Effector memory CD4-positive, alpha-beta T cell (primary cell): Measurements from ENCODE around the gene MRFAP1L1.
"Not testable (repeated sequence)": the region's sequence is repeated elsewhere in the genome, so short reads cannot be mapped to it uniquely, and the experiment has no call there.

Experiments used
- DNase-seq, 3 donors: peaks; one replicate each; pipeline ENCODE4 v3.0.0-alpha.2; 2020
- H3K27ac ChIP-seq: 2 replicates; pipeline ENCODE4 v1.7.0; 2013; ENCODE audit warnings: mild to moderate bottlenecking, low read length, moderate library complexity; ENCODE audit not compliant: insufficient read depth, poor library complexity, severe bottlenecking
- H3K27me3 ChIP-seq: replicated peaks from 2 replicates; pipeline ENCODE4 v1.7.0; 2013; ENCODE audit warnings: mild to moderate bottlenecking, low read length; ENCODE audit not compliant: insufficient read depth, control insufficient read depth, poor library complexity, severe bottlenecking
- H3K36me3 ChIP-seq: 2 replicates; pipeline ENCODE4 v1.7.0; 2013; ENCODE audit warnings: mild to moderate bottlenecking, low read length, moderate library complexity; ENCODE audit not compliant: control insufficient read depth, insufficient read depth
- H3K4me1 ChIP-seq: 2 replicates; pipeline ENCODE4 v1.7.0; 2013; ENCODE audit warnings: low read length, mild to moderate bottlenecking; ENCODE audit not compliant: control insufficient read depth, insufficient read depth, poor library complexity, severe bottlenecking
- H3K4me3 ChIP-seq: 2 replicates; pipeline ENCODE4 v1.7.0; 2013; ENCODE audit warnings: low read length, low read depth, mild to moderate bottlenecking; ENCODE audit not compliant: insufficient read depth, poor library complexity, severe bottlenecking
- H3K9me3 ChIP-seq: 2 replicates; pipeline ENCODE4 v1.7.0; 2013; ENCODE audit warnings: mild to moderate bottlenecking, low read length, moderate library complexity; ENCODE audit not compliant: control insufficient read depth

Gene MRFAP1L1

DNA sequence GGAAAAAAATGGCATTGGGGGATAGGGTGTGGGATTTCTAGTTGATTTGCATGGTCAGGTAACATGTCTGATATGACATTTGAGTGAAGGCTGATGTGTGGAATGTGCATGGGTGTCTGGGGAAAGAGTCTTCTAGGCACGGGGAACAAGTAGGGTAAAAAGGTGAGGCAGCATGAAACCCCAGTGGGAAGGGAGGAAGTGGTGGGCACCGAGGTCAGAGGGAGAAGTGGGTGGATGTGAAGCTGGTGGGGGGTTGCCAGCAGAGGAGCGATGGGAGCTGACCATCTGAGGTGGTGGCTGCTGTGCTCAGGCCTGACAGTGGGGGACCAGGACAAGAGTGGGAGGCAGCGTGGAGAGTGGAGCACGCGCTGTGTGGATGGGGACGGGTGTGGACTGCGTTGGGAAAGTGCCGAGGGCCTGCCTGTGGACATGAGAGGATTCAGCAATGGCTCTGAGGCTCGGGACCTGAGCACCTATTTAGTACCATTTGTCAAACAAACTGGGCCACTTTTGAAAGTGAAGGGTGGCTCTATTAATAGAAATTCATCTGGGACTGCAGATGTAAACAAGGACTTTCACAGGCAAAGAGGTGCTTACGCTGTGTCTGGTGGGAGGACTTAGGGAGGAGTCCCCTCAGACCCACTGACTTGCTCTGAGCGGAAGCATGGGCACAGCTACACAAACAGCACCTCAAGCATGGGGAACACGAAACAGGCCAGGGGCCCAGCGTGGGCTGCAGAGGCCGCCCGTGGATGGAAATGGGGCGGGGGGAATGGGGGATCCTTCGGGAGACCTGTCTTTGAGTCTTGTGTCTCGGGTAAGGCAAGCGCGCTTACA is 32.7 kb downstream of the MRFAP1L1 start:
- H3K4me1 ChIP-seq, result peaks cover 28% of the 10 kb centered on the region
- no peaks in the 10 kb centered on the region for H3K9me3 ChIP-seq
- no peak overlapping the region for H3K4me3 ChIP-seq
- no peak overlapping the region for H3K27ac ChIP-seq
- peaks cover 3% of the 10 kb centered on the region for H3K36me3 ChIP-seq
- H3K27me3 ChIP-seq, result no peaks in the 10 kb centered on the region
- no peak for DNase-seq

DNA sequence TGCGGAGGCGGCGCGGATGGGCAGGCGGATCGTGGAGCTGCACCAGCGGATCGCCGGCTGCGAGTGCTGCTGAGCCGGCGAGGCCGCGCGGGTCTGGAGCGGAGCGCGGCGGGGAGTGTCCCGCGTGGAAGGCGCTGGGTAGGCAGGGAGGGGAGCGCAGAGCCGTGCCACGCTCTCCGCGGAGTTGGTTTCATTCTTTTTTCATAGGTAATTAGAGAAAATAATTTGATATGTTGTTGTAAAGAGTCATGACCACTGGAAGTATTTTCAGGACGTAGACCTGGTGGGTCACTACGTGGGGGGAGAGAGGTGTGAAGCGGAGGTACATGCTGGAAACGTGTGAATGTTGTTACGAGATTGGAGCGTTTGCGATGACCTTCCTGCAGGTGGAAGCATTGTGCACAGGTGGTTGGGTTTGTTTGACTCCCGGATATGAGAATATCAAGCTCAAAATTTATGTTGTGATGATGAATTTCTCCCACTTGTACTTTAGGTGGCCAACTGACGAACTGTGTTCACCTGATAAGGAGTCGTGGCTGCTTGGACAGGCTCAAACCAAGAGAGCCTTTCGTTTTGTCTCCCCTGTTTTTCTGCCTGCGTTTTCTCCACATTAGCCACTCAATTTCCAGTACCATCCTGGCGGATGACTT is 35.0 kb downstream of the MRFAP1L1 start:
- Histone ChIP-seq H3K36me3 (peaks cover 3% of the 10 kb centered on the region), H3K9me3 (no peaks in the 10 kb centered on the region), H3K27ac (peak overlapping the region; percentile 61), H3K4me1 (peaks cover 28% of the 10 kb centered on the region), H3K4me3 (peak overlapping the region; percentile 65), H3K27me3 (no peaks in the 10 kb centered on the region)
- DNase-seq, result peak; percentile 42 to 58 (median 55)

DNA sequence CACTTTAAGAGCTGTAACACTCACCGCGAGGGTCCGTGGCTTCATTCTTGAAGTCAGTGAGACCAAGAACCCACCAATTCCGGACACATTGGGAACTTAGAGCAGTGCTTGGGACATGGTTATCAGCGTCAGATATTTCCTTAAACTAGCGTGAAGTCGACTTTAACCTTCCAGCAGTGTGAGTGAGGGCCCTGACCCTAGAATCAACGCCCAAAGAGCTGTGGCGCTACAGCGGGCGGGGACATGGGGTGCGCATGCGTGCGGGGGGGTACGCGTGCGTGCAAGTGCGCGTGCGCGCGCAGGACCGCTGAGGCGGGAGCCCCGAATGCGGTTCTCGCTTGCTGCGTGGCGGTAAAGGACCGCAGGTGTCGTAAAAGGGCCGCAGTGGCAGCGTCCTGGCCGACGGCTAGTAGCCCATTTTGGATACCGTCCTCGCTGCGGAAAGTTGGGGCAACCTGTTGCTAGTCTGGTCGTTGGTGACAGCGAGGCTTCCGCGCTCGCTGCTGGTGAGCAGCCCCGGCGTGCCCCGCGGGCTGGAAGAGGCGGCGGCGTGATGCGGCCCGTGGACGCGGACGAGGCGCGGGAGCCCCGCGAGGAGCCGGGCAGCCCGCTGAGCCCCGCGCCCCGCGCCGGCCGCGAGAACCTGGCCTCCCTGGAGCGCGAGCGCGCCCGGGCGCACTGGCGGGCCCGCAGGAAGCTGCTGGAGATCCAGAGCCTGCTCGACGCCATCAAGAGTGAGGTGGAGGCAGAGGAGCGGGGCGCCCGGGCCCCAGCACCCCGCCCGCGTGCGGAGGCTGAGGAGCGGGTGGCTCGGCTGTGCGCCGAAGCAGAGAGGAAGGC is 35.8 kb downstream of the MRFAP1L1 start:
- Histone ChIP-seq H3K27me3 (no peaks in the 10 kb centered on the region), H3K9me3 (no peaks in the 10 kb centered on the region), H3K4me3 (peak overlapping the region; percentile 65), H3K27ac (peak overlapping the region; percentile 61), H3K4me1 (peaks cover 28% of the 10 kb centered on the region), H3K36me3 (peaks cover 3% of the 10 kb centered on the region)
- peak; percentile 92 to 94 (median 93) for DNase-seq

DNA sequence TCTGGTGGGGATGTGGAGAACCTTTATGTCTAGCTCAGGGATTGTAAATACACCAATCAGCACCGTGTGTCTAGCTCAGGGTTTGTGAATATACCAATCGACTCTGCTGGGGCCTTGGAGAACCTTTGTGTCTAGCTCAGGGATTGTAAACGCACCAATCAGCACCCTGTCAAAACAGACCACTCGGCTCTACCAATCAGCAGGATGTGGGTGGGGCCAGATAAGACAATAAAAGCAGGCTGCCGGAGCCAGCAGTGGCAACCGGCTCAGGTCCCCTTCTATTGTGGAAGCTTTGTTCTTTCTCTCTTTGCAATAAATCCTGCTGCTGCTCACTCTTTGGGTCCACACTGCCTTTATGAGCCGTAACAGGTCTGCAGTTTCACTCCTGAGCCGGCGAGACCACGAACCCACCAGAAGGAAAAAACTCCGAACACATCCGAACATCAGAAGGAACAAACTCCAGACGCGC is 36.4 kb downstream of the MRFAP1L1 start:
- not testable (repeated sequence) for H3K9me3 ChIP-seq, H3K27me3 ChIP-seq, H3K36me3 ChIP-seq
- Histone ChIP-seq H3K4me1 (peaks cover 28% of the 10 kb centered on the region), H3K4me3 (peak overlapping the region; percentile 65), H3K27ac (peak overlapping the region; percentile 61)
- peak; percentile 34 to 36 (median 35) for DNase-seq

DNA sequence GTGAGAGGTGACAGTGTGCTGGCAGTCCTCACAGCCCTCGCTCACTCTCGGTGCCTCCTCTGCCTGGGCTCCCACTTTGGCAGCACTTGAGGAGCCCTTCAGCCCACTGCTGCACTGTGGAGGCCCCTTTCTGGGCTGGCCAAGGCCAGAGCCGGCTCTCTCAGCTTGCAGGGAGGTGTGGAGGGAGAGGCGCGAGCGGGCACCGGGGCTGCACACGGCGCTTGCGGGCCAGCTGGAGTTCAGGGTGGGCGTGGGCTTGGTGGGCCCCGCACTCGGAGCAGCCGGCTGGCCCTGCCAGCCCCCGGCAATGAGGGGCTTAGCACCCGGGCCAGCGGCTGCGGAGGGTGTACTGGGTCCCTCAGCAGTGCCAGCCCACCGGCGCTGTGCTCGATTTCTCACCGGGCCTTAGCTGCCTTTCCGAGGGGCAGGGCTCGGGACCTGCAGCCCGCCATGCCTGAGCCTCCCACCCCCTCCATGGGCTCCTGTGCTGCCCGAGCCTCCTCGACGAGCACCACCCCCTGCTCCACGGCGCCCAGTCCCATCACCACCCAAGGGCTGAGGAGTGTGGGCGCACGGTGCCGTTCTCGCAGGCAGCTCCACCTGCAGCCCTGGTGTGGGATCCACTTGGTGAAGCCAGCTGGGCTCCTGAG is 37.0 kb downstream of the MRFAP1L1 start:
- Histone ChIP-seq H3K27ac (peak overlapping the region; percentile 61), H3K4me1 (peaks cover 28% of the 10 kb centered on the region)
- H3K27me3 ChIP-seq, H3K36me3 ChIP-seq, H3K4me3 ChIP-seq, DNase-seq, H3K9me3 ChIP-seq: not testable (repeated sequence)

DNA sequence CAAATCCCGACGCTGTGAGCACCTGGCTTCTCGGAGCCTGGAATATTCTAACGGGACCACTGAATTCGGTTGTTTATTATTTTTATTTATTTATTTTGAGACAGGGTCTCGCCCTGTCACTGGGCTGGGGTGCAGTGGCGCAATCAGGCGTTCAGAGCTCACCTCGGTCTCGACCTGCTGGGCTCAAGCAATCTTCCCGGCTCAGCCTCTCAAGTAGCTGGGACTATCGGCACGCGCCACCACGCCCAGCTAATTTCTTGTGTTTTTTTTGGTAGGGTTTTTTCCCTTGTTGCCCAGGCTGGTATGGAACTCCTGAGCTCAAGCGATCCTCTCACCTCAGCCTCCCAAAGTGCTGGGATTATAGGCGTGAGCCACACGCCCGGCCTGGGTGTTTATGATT is 37.5 kb downstream of the MRFAP1L1 start:
- H3K27ac ChIP-seq, result no peak overlapping the region
- peaks cover 24% of the 10 kb centered on the region for H3K4me1 ChIP-seq
- H3K27me3 ChIP-seq, result no peaks in the 10 kb centered on the region
- DNase-seq, result no peak
- H3K9me3 ChIP-seq, result no peaks in the 10 kb centered on the region
- peaks cover 3% of the 10 kb centered on the region for H3K36me3 ChIP-seq
- H3K4me3 ChIP-seq, result no peak overlapping the region

DNA sequence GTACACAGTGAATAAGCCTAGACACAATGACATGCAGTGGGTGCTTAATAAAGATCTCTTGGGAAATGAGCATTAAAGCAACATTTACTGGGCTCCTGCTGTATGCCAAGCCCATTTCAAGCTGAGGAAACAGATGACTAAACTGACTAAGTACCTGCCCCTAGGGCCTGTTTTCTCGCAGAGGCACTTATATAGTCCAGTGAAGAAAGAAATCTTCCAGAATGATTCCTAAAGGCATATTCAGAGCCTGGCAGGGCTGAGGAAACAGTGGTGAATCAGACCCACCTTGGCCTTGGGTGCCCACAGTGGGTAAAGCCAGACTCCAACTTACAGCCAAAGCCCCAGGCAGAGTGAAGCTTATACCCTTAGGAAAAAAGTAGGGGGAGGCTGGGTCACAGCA is 38.0 kb downstream of the MRFAP1L1 start:
- no peak for DNase-seq
- Histone ChIP-seq H3K27me3 (no peaks in the 10 kb centered on the region), H3K36me3 (peaks cover 3% of the 10 kb centered on the region), H3K27ac (no peak overlapping the region), H3K4me3 (no peak overlapping the region), H3K9me3 (no peaks in the 10 kb centered on the region), H3K4me1 (peaks cover 19% of the 10 kb centered on the region)

DNA sequence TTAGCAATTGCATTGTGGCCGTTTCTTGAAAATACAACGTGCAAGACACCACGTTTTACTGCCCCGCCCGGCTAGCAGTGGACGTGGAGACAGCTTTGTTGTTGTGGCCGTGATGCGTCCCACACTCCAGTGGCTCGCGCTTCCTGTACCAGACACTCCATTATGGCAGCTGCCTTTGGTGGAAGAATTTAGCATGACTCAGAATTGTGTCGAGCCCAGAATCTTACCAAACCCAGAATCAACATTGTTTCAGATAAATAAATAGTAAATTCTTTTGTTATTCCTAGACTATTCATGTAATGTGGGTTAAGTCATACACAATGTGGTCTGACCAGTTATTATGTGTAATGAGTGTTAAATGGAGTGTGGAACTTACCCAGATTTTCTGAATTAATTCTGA is 41.3 kb downstream of the MRFAP1L1 start:
- no peak for DNase-seq
- H3K9me3 ChIP-seq, result no peaks in the 10 kb centered on the region
- H3K27ac ChIP-seq, result no peak overlapping the region
- H3K36me3 ChIP-seq, result no peaks in the 10 kb centered on the region
- H3K4me3 ChIP-seq, result no peak overlapping the region
- H3K4me1 ChIP-seq, result peaks cover 9% of the 10 kb centered on the region
- H3K27me3 ChIP-seq, result no peaks in the 10 kb centered on the region

DNA sequence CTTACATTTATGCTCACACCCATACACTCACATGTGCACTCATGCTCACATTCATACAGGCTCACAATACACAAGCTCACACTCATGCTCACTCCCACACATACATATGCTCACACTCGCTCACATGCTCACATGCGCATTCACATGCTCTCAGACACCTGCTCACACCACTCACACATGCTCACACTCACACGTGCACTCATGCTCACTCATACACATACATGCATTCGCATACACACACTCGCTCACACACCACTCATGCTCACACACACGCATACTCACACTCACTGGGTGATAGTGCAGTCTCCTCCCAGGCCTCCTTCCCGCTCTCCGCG is 44.4 kb downstream of the MRFAP1L1 start:
- Histone ChIP-seq H3K9me3 (no peaks in the 10 kb centered on the region), H3K4me3 (no peak overlapping the region), H3K4me1 (peaks cover 9% of the 10 kb centered on the region), H3K36me3 (no peaks in the 10 kb centered on the region), H3K27ac (no peak overlapping the region), H3K27me3 (no peaks in the 10 kb centered on the region)
- no peak for DNase-seq
